ENCODE results near the gene TM4SF20.
A peak's percentile ranks its signal among the peaks of the same experiment; 100 is the strongest.

The TM4SF20 gene

GRCh38 chr2:227326783-227327182 lies 52.3 kb downstream of the TM4SF20 start:
- no peaks in the 10 kb centered on the region for H3K27me3 ChIP-seq (ENCODE audit: control insufficient read depth in 1 of 2, insufficient read depth in 2 of 2, low read length in 2 of 2)
- no peak overlapping the region for H3K4me3 ChIP-seq (ENCODE audit: low read depth in 1 of 2, low read length in 2 of 2)
- H3K9ac ChIP-seq (ENCODE audit: low read length), result no peak overlapping the region

GRCh38 chr2:227325839-227326195 lies 53.3 kb downstream of the TM4SF20 start:
- H3K9me3 ChIP-seq (ENCODE audit: low read length), result no peaks in the 10 kb centered on the region
- H3K4me1 ChIP-seq (ENCODE audit: insufficient read depth, low read length), result peaks cover 14% of the 10 kb centered on the region
- H3K27me3 ChIP-seq (ENCODE audit: control insufficient read depth in 1 of 2, insufficient read depth in 2 of 2, low read length in 2 of 2), result no peaks in the 10 kb centered on the region
- no peaks in the 10 kb centered on the region for H3K36me3 ChIP-seq (ENCODE audit: insufficient read depth, low read length)
- H3K4me3 ChIP-seq (ENCODE audit: low read depth in 1 of 2, low read length in 2 of 2), result peak overlapping the region; percentile 89 to 93
- peak overlapping the region; percentile 87 for H3K9ac ChIP-seq (ENCODE audit: low read length)
- H3K27ac ChIP-seq (ENCODE audit: low read depth, low read length), result peak overlapping the region; percentile 92

More at GRCh38 chr2:227326783-227327182, 52.3 kb downstream of the TM4SF20 start:
- H3K36me3 ChIP-seq (ENCODE audit: insufficient read depth, low read length), result no peaks in the 10 kb centered on the region
- no peak overlapping the region for H3K27ac ChIP-seq (ENCODE audit: low read depth, low read length)
- peaks cover 14% of the 10 kb centered on the region for H3K4me1 ChIP-seq (ENCODE audit: insufficient read depth, low read length)
- no peaks in the 10 kb centered on the region for H3K9me3 ChIP-seq (ENCODE audit: low read length)

GRCh38 chr2:227324995-227325838 lies 53.9 kb downstream of the TM4SF20 start, which contains the start of gene MFF:
Gene MFF, plus strand, starts transcription at chr2:227325251. Its CDS starts 5,415 bp downstream, at chr2:227330666.
- peak within 1 kb of the TSS; percentile 92 for H3K27ac ChIP-seq (ENCODE audit: low read depth, low read length)
- H3K4me1 ChIP-seq (ENCODE audit: insufficient read depth, low read length), result peaks cover 14% of the 10 kb centered on the region
- H3K36me3 ChIP-seq (ENCODE audit: insufficient read depth, low read length), result no peaks in the 10 kb centered on the region
- H3K9ac ChIP-seq (ENCODE audit: low read length), result peak within 1 kb of the TSS; percentile 87
- no peaks in the 10 kb centered on the region for H3K9me3 ChIP-seq (ENCODE audit: low read length)
- H3K4me3 ChIP-seq (ENCODE audit: low read depth in 1 of 2, low read length in 2 of 2), result peak within 1 kb of the TSS; percentile 89 to 93
- no peaks in the 10 kb centered on the region for H3K27me3 ChIP-seq (ENCODE audit: control insufficient read depth in 1 of 2, insufficient read depth in 2 of 2, low read length in 2 of 2)

- peak overlapping the region; percentile 21 for H3K27ac ChIP-seq (ENCODE audit: low read depth, low read length)
- no peaks in the 10 kb centered on the region for H3K27me3 ChIP-seq (ENCODE audit: control insufficient read depth in 1 of 2, insufficient read depth in 2 of 2, low read length in 2 of 2)
- peak overlapping the region; percentile 89 to 93 for H3K4me3 ChIP-seq (ENCODE audit: low read depth in 1 of 2, low read length in 2 of 2)
- H3K9ac ChIP-seq (ENCODE audit: low read length), result peak overlapping the region; percentile 87
- H3K4me1 ChIP-seq (ENCODE audit: insufficient read depth, low read length), result peaks cover 14% of the 10 kb centered on the region
- H3K36me3 ChIP-seq (ENCODE audit: insufficient read depth, low read length), result no peaks in the 10 kb centered on the region
- H3K9me3 ChIP-seq (ENCODE audit: low read length), result no peaks in the 10 kb centered on the region
These were observed 54.5 kb downstream of the TM4SF20 start for GRCh38 chr2:227324642-227324994.

DNA sequence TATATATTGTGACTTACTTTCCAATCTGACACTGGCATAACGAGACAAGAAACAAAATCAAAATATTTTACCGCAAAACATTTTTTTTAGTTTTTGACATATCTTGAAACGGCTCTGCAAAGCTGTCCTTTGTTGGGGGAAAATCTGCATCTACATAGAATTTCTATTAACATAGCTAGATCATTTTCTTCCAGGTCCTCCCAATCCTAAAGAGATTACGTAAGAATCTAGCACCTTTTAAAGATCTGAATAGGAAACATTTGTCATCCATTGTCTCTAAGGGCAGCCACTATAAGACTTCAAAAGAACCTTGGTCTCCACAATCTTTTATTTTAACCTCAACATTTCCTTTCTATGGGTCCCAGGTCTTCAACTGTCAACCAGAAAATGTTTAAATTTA lies 55.3 kb downstream of the TM4SF20 start:
- Histone ChIP-seq H3K4me3 (ENCODE audit: low read depth in 1 of 2, low read length in 2 of 2) (peak overlapping the region in 1 of 2 donors; percentile 93), H3K4me1 (ENCODE audit: insufficient read depth, low read length) (peaks cover 14% of the 10 kb centered on the region), H3K27me3 (ENCODE audit: control insufficient read depth in 1 of 2, insufficient read depth in 2 of 2, low read length in 2 of 2) (no peaks in the 10 kb centered on the region)

GRCh38 chr2:227322530-227323205 lies 56.4 kb downstream of the TM4SF20 start:
- Histone ChIP-seq H3K4me3 (ENCODE audit: low read depth in 1 of 2, low read length in 2 of 2) (no peak overlapping the region), H3K9me3 (ENCODE audit: low read length) (no peaks in the 10 kb centered on the region), H3K27ac (ENCODE audit: low read depth, low read length) (no peak overlapping the region), H3K36me3 (ENCODE audit: insufficient read depth, low read length) (no peaks in the 10 kb centered on the region), H3K27me3 (ENCODE audit: control insufficient read depth in 1 of 2, insufficient read depth in 2 of 2, low read length in 2 of 2) (no peaks in the 10 kb centered on the region), H3K9ac (ENCODE audit: low read length) (no peak overlapping the region), H3K4me1 (ENCODE audit: insufficient read depth, low read length) (peaks cover 14% of the 10 kb centered on the region)

More for the DNA sequence above, 55.3 kb downstream of the TM4SF20 start:
- H3K27ac ChIP-seq (ENCODE audit: low read depth, low read length), result no peak overlapping the region
- no peaks in the 10 kb centered on the region for H3K36me3 ChIP-seq (ENCODE audit: insufficient read depth, low read length)
- H3K9ac ChIP-seq (ENCODE audit: low read length), result no peak overlapping the region
- no peaks in the 10 kb centered on the region for H3K9me3 ChIP-seq (ENCODE audit: low read length)

- no peaks in the 10 kb centered on the region for H3K9me3 ChIP-seq (ENCODE audit: low read length)
- no peaks in the 10 kb centered on the region for H3K27me3 ChIP-seq (ENCODE audit: control insufficient read depth in 1 of 2, insufficient read depth in 2 of 2, low read length in 2 of 2)
- H3K4me3 ChIP-seq (ENCODE audit: low read depth in 1 of 2, low read length in 2 of 2), result no peak overlapping the region
- no peak overlapping the region for H3K27ac ChIP-seq (ENCODE audit: low read depth, low read length)
- no peaks in the 10 kb centered on the region for H3K36me3 ChIP-seq (ENCODE audit: insufficient read depth, low read length)
- no peaks in the 10 kb centered on the region for H3K4me1 ChIP-seq (ENCODE audit: insufficient read depth, low read length)
- H3K9ac ChIP-seq (ENCODE audit: low read length), result no peak overlapping the region
These were observed 58.6 kb downstream of the TM4SF20 start for GRCh38 chr2:227320305-227321094.

GRCh38 chr2:227317834-227318233 lies 61.3 kb downstream of the TM4SF20 start:
- Histone ChIP-seq H3K9ac (ENCODE audit: low read length) (no peak overlapping the region), H3K36me3 (ENCODE audit: insufficient read depth, low read length) (no peaks in the 10 kb centered on the region), H3K4me3 (ENCODE audit: low read depth in 1 of 2, low read length in 2 of 2) (no peak overlapping the region), H3K9me3 (ENCODE audit: low read length) (no peaks in the 10 kb centered on the region), H3K27me3 (ENCODE audit: control insufficient read depth in 1 of 2, insufficient read depth in 2 of 2, low read length in 2 of 2) (no peaks in the 10 kb centered on the region), H3K4me1 (ENCODE audit: insufficient read depth, low read length) (no peaks in the 10 kb centered on the region), H3K27ac (ENCODE audit: low read depth, low read length) (no peak overlapping the region)

GRCh38 chr2:227313310-227313709 lies 65.8 kb downstream of the TM4SF20 start:
- Histone ChIP-seq H3K27ac (ENCODE audit: low read depth, low read length) (no peak overlapping the region), H3K4me1 (ENCODE audit: insufficient read depth, low read length) (no peaks in the 10 kb centered on the region), H3K9ac (ENCODE audit: low read length) (no peak overlapping the region), H3K4me3 (ENCODE audit: low read depth in 1 of 2, low read length in 2 of 2) (no peak overlapping the region), H3K9me3 (ENCODE audit: low read length) (no peaks in the 10 kb centered on the region), H3K27me3 (ENCODE audit: control insufficient read depth in 1 of 2, insufficient read depth in 2 of 2, low read length in 2 of 2) (no peaks in the 10 kb centered on the region), H3K36me3 (ENCODE audit: insufficient read depth, low read length) (no peaks in the 10 kb centered on the region)

DNA sequence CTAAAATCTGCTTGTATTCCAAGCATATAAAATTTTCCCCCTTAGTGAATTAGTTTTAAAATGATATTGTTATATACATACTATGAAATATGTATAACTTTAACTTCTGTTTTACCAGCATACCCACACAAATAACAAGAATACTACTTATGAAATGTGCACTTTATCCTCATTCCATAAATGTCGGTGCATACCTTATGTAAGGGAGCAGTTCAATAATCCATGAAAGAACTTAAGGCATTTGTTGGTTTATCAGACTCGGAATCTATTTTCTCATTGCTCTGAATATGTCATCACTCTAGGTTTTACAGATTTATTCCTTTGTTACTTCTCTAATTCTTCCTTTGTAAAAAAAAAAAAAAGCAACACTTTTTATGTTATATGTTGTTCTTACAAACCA lies 66.5 kb downstream of the TM4SF20 start:
- no peak overlapping the region for H3K4me3 ChIP-seq (ENCODE audit: low read depth in 1 of 2, low read length in 2 of 2)
- no peak overlapping the region for H3K9ac ChIP-seq (ENCODE audit: low read length)
- no peaks in the 10 kb centered on the region for H3K4me1 ChIP-seq (ENCODE audit: insufficient read depth, low read length)
- no peaks in the 10 kb centered on the region for H3K9me3 ChIP-seq (ENCODE audit: low read length)
- H3K27me3 ChIP-seq (ENCODE audit: control insufficient read depth in 1 of 2, insufficient read depth in 2 of 2, low read length in 2 of 2), result no peaks in the 10 kb centered on the region
- no peaks in the 10 kb centered on the region for H3K36me3 ChIP-seq (ENCODE audit: insufficient read depth, low read length)
- no peak overlapping the region for H3K27ac ChIP-seq (ENCODE audit: low read depth, low read length)

All from muscle layer of colon (tissue), 2 donors.